ENCODE results near the gene ZCCHC24. TPM values are rescaled to one million over a fixed set of nuclear protein-coding genes. Genes with fewer than 3 reads are reported as not detected.

The ZCCHC24 gene
- total and polyA plus RNA-seq, 2 donors (not counting 3 experiments of a cell fraction or from before 2014, with no cell fraction given), result 5.2 to 8.4 TPM

DNA sequence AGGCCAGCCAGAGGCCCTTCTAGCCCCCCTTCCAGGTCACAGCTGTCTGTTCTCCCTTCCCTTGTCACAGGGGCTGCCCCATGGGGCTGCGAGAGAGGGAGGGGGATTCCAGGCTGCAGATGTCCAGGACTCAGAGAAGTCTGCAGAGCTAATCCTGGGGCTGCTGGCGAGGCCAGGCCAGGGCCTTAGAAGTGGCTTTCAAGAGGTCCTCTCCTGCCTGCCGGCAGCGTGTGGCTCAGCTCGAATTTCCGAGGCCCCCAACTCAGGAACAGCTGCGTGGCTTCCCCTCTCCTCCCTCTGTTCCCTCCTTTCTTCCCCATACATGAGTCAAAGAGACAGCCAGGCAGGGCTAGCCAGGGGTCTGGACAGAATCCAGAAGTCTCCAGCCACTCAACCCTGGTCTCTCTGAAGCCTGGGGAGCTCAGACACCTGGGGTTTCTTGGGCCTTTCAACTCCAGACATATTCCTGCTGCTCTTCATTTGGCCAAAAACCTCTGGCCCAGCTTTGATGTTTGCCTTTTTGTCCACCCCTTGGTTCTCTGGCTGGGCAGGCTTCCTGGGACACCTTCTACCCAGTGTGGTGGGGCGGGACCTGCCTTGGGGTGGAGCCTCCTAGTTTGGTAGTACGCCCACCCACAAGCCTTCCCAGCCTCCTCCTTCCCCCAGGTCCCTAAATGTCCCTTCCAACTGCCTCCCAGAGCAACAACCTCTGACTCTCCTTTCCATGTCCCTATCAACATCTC, 45.1 kb upstream of the ZCCHC24 start:
- no peaks in the 10 kb centered on the region for H3K9me3 ChIP-seq (replicated peaks; ENCODE audit: control insufficient read depth, insufficient read depth, low read length)
- TF ChIP-seq FOS (IDR thresholded peaks at IDR 0.05; ENCODE audit: borderline replicate concordance, insufficient read depth, low read length), result no peak
- no peak for TF ChIP-seq GATA2 (IDR thresholded peaks at IDR 0.05; ENCODE audit: insufficient read depth, insufficient read length, low read depth, low read length)
- TF ChIP-seq POLR2A (IDR thresholded peaks at IDR 0.05; ENCODE audit: low read depth, low read length), result no peak
- TF ChIP-seq EZH2 (IDR thresholded peaks at IDR 0.05; ENCODE audit: borderline replicate concordance, low read depth, low read length, severe bottlenecking), result no peak
- no peaks in the 10 kb centered on the region for H3K4me1 ChIP-seq (ENCODE audit: control insufficient read depth, extremely low read depth, insufficient read depth, low read length)
- BruUV-seq (replicated peaks), result no TSS peak
- H3K9ac ChIP-seq (replicated peaks; ENCODE audit: extremely low read depth, insufficient read depth, low read length), result no peak overlapping the region
- ChIA-PET POLR2A (no interaction called here), CTCF (interaction anchor here (10.8 kb wide), 1 partner anchor 117 kb away, joined by 252 read pairs; no protein-coding TSS in a partner anchor)
- no peak overlapping the region for H3K4me3 ChIP-seq (replicated peaks in 1 of 3; ENCODE audit: insufficient read depth in 1 of 3, low read depth in 1 of 3, low read length in 3 of 3)
- no peak overlapping the region for H2AFZ ChIP-seq (ENCODE audit: low read depth, low read length)
- no peaks in the 10 kb centered on the region for H3K36me3 ChIP-seq (ENCODE audit: control insufficient read depth in 2 of 2, extremely low read depth in 1 of 2, insufficient read depth in 2 of 2, low read length in 2 of 2)
- dilution Hi-C loops (cut with MboI; ENCODE audit: extremely low pct_ligation_motif_present, low sequenced_read_pairs), result no loop called here
- H3K4me2 ChIP-seq (ENCODE audit: insufficient read depth, low read length), result no peak overlapping the region
- intact Hi-C loops (cut with micrococcal nuclease), result no loop called here
- H3K9me1 ChIP-seq (replicated peaks; ENCODE audit: control insufficient read depth, extremely low read depth, insufficient read depth, low read length), result no peaks in the 10 kb centered on the region
- no peaks in the 10 kb centered on the region for H4K20me1 ChIP-seq (replicated peaks; ENCODE audit: control insufficient read depth, extremely low read depth, insufficient read depth, low read length)
- no peak overlapping the region for H3K27ac ChIP-seq (ENCODE audit: insufficient read depth, low read depth, low read length)
- FAIRE-seq, result no peak
- peaks cover 1 to 4% of the 10 kb centered on the region in 2 experiments for H3K27me3 ChIP-seq (ENCODE audit: control insufficient read depth in 2 of 2, insufficient read depth in 2 of 2, low read length in 2 of 2)
- H3K79me2 ChIP-seq (ENCODE audit: control insufficient read depth, insufficient read depth, low read length), result no peaks in the 10 kb centered on the region
- DNase-seq (ENCODE audit: low read depth, low spot score), result no peak

DNA sequence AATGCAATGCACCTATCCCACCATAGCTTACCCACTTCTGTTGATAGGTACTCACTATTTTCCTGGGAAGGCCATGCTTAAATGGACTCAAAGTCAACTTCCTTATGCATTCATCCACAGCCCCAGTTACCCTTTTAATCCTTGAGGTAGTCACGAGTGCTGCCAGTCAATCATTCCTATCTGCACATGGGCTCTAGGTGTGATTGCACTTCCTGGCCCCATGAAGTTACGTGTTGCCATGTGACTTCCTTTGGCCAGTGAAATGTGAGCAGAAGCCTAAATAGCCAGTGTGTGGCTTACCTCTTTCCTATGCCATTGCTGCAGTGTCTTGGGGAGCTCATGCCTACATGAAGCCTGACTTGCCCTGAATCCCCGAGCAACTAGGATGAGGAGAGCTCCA, 43.4 kb upstream of the ZCCHC24 start:
- Histone ChIP-seq H3K9me1 (replicated peaks; ENCODE audit: control insufficient read depth, extremely low read depth, insufficient read depth, low read length) (no peaks in the 10 kb centered on the region), H3K36me3 (ENCODE audit: control insufficient read depth in 2 of 2, extremely low read depth in 1 of 2, insufficient read depth in 2 of 2, low read length in 2 of 2) (no peaks in the 10 kb centered on the region), H3K4me1 (ENCODE audit: control insufficient read depth, extremely low read depth, insufficient read depth, low read length) (no peaks in the 10 kb centered on the region), H2AFZ (ENCODE audit: low read depth, low read length) (no peak overlapping the region), H3K9me3 (replicated peaks; ENCODE audit: control insufficient read depth, insufficient read depth, low read length) (no peaks in the 10 kb centered on the region), H4K20me1 (replicated peaks; ENCODE audit: control insufficient read depth, extremely low read depth, insufficient read depth, low read length) (no peaks in the 10 kb centered on the region), H3K9ac (replicated peaks; ENCODE audit: extremely low read depth, insufficient read depth, low read length) (no peak overlapping the region), H3K4me3 (replicated peaks in 1 of 3; ENCODE audit: insufficient read depth in 1 of 3, low read depth in 1 of 3, low read length in 3 of 3) (no peak overlapping the region), H3K27me3 (ENCODE audit: control insufficient read depth in 2 of 2, insufficient read depth in 2 of 2, low read length in 2 of 2) (peaks cover 3 to 4% of the 10 kb centered on the region in 2 experiments), H3K27ac (ENCODE audit: insufficient read depth, low read depth, low read length) (no peak overlapping the region), H3K79me2 (ENCODE audit: control insufficient read depth, insufficient read depth, low read length) (no peaks in the 10 kb centered on the region), H3K4me2 (ENCODE audit: insufficient read depth, low read length) (no peak overlapping the region)
- ChIA-PET POLR2A (no interaction called here), CTCF (interaction anchor here (0.9 to 10.8 kb wide), 3 partner anchors 12 to 116 kb away, joined by 5 to 252 read pairs (median 20); no protein-coding TSS in a partner anchor)
- dilution Hi-C loops (cut with MboI; ENCODE audit: extremely low pct_ligation_motif_present, low sequenced_read_pairs), result no loop called here
- no peak for DNase-seq (ENCODE audit: low read depth, low spot score)
- intact Hi-C loops (cut with micrococcal nuclease), result no loop called here
- BruUV-seq (replicated peaks), result no TSS peak
- TF ChIP-seq GATA2 (IDR thresholded peaks at IDR 0.05; ENCODE audit: insufficient read depth, insufficient read length, low read depth, low read length) (no peak), POLR2A (IDR thresholded peaks at IDR 0.05; ENCODE audit: low read depth, low read length) (no peak), EZH2 (IDR thresholded peaks at IDR 0.05; ENCODE audit: borderline replicate concordance, low read depth, low read length, severe bottlenecking) (no peak), POLR2AphosphoS5 (IDR thresholded peaks at IDR 0.05; ENCODE audit: insufficient read depth, low read depth, low read length) (no peak), MYC (IDR thresholded peaks at IDR 0.05; ENCODE audit: low read depth, low read length) (no peak), JUN (IDR thresholded peaks at IDR 0.05; ENCODE audit: borderline replicate concordance, insufficient read depth, insufficient read length, low read depth) (no peak), FOS (IDR thresholded peaks at IDR 0.05; ENCODE audit: borderline replicate concordance, insufficient read depth, low read length) (no peak)
- TF ChIP-seq, protein P1, sequence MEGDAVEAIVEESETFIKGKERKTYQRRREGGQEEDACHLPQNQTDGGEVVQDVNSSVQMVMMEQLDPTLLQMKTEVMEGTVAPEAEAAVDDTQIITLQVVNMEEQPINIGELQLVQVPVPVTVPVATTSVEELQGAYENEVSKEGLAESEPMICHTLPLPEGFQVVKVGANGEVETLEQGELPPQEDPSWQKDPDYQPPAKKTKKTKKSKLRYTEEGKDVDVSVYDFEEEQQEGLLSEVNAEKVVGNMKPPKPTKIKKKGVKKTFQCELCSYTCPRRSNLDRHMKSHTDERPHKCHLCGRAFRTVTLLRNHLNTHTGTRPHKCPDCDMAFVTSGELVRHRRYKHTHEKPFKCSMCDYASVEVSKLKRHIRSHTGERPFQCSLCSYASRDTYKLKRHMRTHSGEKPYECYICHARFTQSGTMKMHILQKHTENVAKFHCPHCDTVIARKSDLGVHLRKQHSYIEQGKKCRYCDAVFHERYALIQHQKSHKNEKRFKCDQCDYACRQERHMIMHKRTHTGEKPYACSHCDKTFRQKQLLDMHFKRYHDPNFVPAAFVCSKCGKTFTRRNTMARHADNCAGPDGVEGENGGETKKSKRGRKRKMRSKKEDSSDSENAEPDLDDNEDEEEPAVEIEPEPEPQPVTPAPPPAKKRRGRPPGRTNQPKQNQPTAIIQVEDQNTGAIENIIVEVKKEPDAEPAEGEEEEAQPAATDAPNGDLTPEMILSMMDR (IDR thresholded peaks at IDR 0.05; ENCODE audit: extremely low read depth in 1 of 2, insufficient read depth in 1 of 2, low read depth in 1 of 2, low read length in 2 of 2), result no peak
- TF ChIP-seq, protein P2, sequence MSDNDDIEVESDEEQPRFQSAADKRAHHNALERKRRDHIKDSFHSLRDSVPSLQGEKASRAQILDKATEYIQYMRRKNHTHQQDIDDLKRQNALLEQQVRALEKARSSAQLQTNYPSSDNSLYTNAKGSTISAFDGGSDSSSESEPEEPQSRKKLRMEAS (IDR thresholded peaks at IDR 0.05; ENCODE audit: insufficient read depth, insufficient read length), result no peak
- FAIRE-seq, result no peak

Data from endothelial cell of umbilical vein (primary cell).